ENCODE measurements around the gene PPP2R5D. TPM values are rescaled to one million over a fixed set of nuclear protein-coding genes. Genes with fewer than 3 reads are reported as not detected.

PPP2R5D gene
- total and polyA plus RNA-seq, 7 donors, result 26.7 to 41.5 (median 35.5) TPM

- Histone ChIP-seq H3K4me3 (peak overlapping the region in 3 of 4 donors; percentile 50 to 52 (median 50)), H3K27me3 (no peaks in the 10 kb centered on the region), H3K36me3 (peaks cover 0 to 22% (median 7%) of the 10 kb centered on the region in 4 donors), H3K4me1 (peaks cover 0 to 16% (median 14%) of the 10 kb centered on the region in 4 donors), H3K9me3 (no peaks in the 10 kb centered on the region), H3K27ac (no peak overlapping the region)
- WGBS, 2 donors, result 7 to 43% methylated on average over 13 of the region's 13 CpGs
- intact Hi-C loops (cut with DNase I), result no loop called here
- no peak for DNase-seq
- TF ChIP-seq CTCF (IDR thresholded peaks at IDR 0.05) (no peak), EP300 (IDR thresholded peaks at IDR 0.05) (no peak), POLR2AphosphoS5 (IDR thresholded peaks at IDR 0.05) (no peak), POLR2A (IDR thresholded peaks at IDR 0.05) (no peak)
Measured at GRCh38 chr6:42959917-42960242, 24.5 kb upstream of the PPP2R5D start.

- no peak within 1 kb of the TSS for H3K27ac ChIP-seq
- no peaks in the 10 kb centered on the region for H3K27me3 ChIP-seq
- peaks cover under 1 to 27% (median 12%) of the 10 kb centered on the region in 4 donors for H3K36me3 ChIP-seq
- TF ChIP-seq CTCF (IDR thresholded peaks at IDR 0.05) (no peak), POLR2AphosphoS5 (IDR thresholded peaks at IDR 0.05) (no peak), POLR2A (IDR thresholded peaks at IDR 0.05) (no peak), EP300 (IDR thresholded peaks at IDR 0.05) (no peak)
- no peaks in the 10 kb centered on the region for H3K9me3 ChIP-seq
- 1 to 5% methylated on average over 62 of the region's 62 CpGs for WGBS, 2 donors
- peak within 1 kb of the TSS; percentile 27 to 52 (median 50) for H3K4me3 ChIP-seq
- peaks cover 0 to 16% (median 14%) of the 10 kb centered on the region in 4 donors for H3K4me1 ChIP-seq
- intact Hi-C loops (cut with DNase I), result no loop called here
- DNase-seq, result peak; percentile 78
Measured at GRCh38 chr6:42960243-42961019, 23.9 kb upstream of the PPP2R5D start, which contains the start of gene GNMT. Gene GNMT, plus strand, starts transcription at chr6:42960754. Its CDS starts 14 bp downstream, at chr6:42960768.

GRCh38 chr6:42961020-42961470, 23.3 kb upstream of the PPP2R5D start:
- Histone ChIP-seq H3K4me1 (peaks cover 0 to 16% (median 14%) of the 10 kb centered on the region in 4 donors), H3K27ac (no peak overlapping the region), H3K9me3 (no peaks in the 10 kb centered on the region), H3K4me3 (peak overlapping the region; percentile 27 to 52 (median 50)), H3K36me3 (peaks cover 7 to 34% (median 15%) of the 10 kb centered on the region in 4 donors), H3K27me3 (no peaks in the 10 kb centered on the region)
- TF ChIP-seq POLR2AphosphoS5 (IDR thresholded peaks at IDR 0.05) (no peak), POLR2A (IDR thresholded peaks at IDR 0.05) (no peak), EP300 (IDR thresholded peaks at IDR 0.05) (no peak), CTCF (IDR thresholded peaks at IDR 0.05) (no peak)
- intact Hi-C loops (cut with DNase I), result no loop called here
- 11 to 33% methylated on average over 15 of the region's 15 CpGs for WGBS, 2 donors
- no peak for DNase-seq

- WGBS, 2 donors, result 95 to 96% methylated on average over 12 of the region's 12 CpGs
Measured at GRCh38 chr6:42962096-42962495, 22.3 kb upstream of the PPP2R5D start.

More at GRCh38 chr6:42962096-42962495, 22.3 kb upstream of the PPP2R5D start:
- Histone ChIP-seq H3K4me1 (peaks cover 0 to 16% (median 14%) of the 10 kb centered on the region in 4 donors), H3K9me3 (no peaks in the 10 kb centered on the region), H3K27me3 (no peaks in the 10 kb centered on the region), H3K36me3 (peaks cover 13 to 42% (median 16%) of the 10 kb centered on the region in 4 donors), H3K27ac (no peak overlapping the region), H3K4me3 (no peak overlapping the region)
- TF ChIP-seq EP300 (IDR thresholded peaks at IDR 0.05) (no peak), POLR2A (IDR thresholded peaks at IDR 0.05) (no peak), CTCF (IDR thresholded peaks at IDR 0.05) (no peak), POLR2AphosphoS5 (IDR thresholded peaks at IDR 0.05) (no peak)
- intact Hi-C loops (cut with DNase I), result no loop called here
- no peak for DNase-seq

All from sigmoid colon (tissue), 7 donors.